ENCODE results near the gene POLR2F. TPM values are rescaled to one million over a fixed set of nuclear protein-coding genes. Genes with fewer than 3 reads are reported as not detected.

The POLR2F gene
- total RNA-seq, 1 experiment from 2014 or later, result 107 TPM

DNA sequence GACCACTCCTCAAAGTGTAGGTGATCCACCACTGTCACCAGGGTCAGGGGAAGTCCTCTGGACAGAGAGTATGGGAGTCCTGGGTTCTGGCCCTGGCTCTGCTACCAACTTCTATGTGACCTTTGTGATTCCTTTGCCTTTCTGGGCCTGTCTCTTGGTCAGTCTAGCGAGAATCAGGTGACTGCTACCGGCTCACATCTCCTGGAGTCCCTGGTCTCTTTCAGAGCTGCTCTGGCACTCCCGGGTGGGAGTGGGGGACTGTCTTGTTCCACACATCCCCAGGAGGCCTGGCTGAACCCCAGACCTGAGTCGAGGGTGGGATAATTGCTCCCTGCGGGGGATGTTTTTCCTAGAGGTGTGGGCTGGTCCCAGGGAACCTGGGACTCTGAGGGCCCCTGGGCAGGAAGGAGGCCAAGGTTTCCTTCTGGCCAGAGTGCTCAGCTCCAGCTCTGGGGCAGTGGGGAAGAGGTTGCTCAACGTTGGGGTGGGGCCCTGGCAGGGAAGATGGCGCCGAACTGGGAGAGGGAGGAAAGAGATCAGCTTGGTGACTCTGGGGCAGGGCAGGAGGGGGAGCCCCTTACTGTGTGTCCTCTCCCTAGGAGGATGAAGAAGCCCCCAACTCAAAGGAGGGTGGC, 28.8 kb downstream of the POLR2F start:
- ChIA-PET CTCF (no interaction called here), RAD21 (ENCODE audit: low non-redundant PET in 1 of 2, low total read pairs in 2 of 2, uncharacterized antibody in 2 of 2, unreplicated experiment in 2 of 2) (no interaction called here), POLR2A (no interaction called here)
- H3K4me3 ChIP-seq (replicated peaks in 1 of 2; ENCODE audit: low read depth in 1 of 2, low read length in 2 of 2), result no peak overlapping the region
- H4K20me1 ChIP-seq (ENCODE audit: insufficient read depth), result no peaks in the 10 kb centered on the region
- H3K27ac ChIP-seq (ENCODE audit: low read depth, low read length), result no peak overlapping the region
- H3K9me2 ChIP-seq (ENCODE audit: insufficient read depth), result no peaks in the 10 kb centered on the region
- no TSS peak for BruUV-seq (replicated peaks)
- no peak for ATAC-seq
- intact Hi-C loops (cut with micrococcal nuclease), result no loop called here
- H3K79me2 ChIP-seq (ENCODE audit: insufficient read depth, low read length), result no peaks in the 10 kb centered on the region
- H3K4me1 ChIP-seq (ENCODE audit: control insufficient read depth in 1 of 2, insufficient read depth in 2 of 2, low read length in 2 of 2), result no peaks in the 10 kb centered on the region
- no peak overlapping the region for H3K4me2 ChIP-seq (ENCODE audit: low read length)
- H3K9me3 ChIP-seq (ENCODE audit: control insufficient read depth in 1 of 2, insufficient read depth in 1 of 2, low read depth in 1 of 2, low read length in 2 of 2), result no peaks in the 10 kb centered on the region
- H3K27me3 ChIP-seq (ENCODE audit: insufficient read depth, low read length), result no peaks in the 10 kb centered on the region
- no peak for TF ChIP-seq SRF (IDR thresholded peaks at IDR 0.05; ENCODE audit: low read depth)
- no peak for TF ChIP-seq ZFX (IDR thresholded peaks at IDR 0.05)
- no peak for TF ChIP-seq RAD21 (IDR thresholded peaks at IDR 0.05; ENCODE audit: low read depth)
- TF ChIP-seq CEBPB (IDR thresholded peaks at IDR 0.05; ENCODE audit: low read depth), result no peak
- no peak for TF ChIP-seq JUND (IDR thresholded peaks at IDR 0.05)
- TF ChIP-seq TCF7L2 (IDR thresholded peaks at IDR 0.05; ENCODE audit: borderline replicate concordance, extremely low read depth, insufficient read depth, insufficient read length), result no peak
- TF ChIP-seq POLR2A (IDR thresholded peaks at IDR 0.05; ENCODE audit: borderline replicate concordance, extremely low read depth, insufficient read depth, insufficient read length), result no peak
- no peak for TF ChIP-seq SIN3A (IDR thresholded peaks at IDR 0.05; ENCODE audit: low read depth)
- TF ChIP-seq, protein P1, sequence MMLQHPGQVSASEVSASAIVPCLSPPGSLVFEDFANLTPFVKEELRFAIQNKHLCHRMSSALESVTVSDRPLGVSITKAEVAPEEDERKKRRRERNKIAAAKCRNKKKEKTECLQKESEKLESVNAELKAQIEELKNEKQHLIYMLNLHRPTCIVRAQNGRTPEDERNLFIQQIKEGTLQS (IDR thresholded peaks at IDR 0.05), result no peak
- no peak for TF ChIP-seq EZH2 (IDR thresholded peaks at IDR 0.05)
- TF ChIP-seq, protein P2, sequence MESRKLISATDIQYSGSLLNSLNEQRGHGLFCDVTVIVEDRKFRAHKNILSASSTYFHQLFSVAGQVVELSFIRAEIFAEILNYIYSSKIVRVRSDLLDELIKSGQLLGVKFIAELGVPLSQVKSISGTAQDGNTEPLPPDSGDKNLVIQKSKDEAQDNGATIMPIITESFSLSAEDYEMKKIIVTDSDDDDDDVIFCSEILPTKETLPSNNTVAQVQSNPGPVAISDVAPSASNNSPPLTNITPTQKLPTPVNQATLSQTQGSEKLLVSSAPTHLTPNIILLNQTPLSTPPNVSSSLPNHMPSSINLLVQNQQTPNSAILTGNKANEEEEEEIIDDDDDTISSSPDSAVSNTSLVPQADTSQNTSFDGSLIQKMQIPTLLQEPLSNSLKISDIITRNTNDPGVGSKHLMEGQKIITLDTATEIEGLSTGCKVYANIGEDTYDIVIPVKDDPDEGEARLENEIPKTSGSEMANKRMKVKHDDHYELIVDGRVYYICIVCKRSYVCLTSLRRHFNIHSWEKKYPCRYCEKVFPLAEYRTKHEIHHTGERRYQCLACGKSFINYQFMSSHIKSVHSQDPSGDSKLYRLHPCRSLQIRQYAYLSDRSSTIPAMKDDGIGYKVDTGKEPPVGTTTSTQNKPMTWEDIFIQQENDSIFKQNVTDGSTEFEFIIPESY (IDR thresholded peaks at IDR 0.05; ENCODE audit: extremely low read depth, insufficient replicate concordance, low read length), result no peak
- no peak for TF ChIP-seq POLR2AphosphoS5 (IDR thresholded peaks at IDR 0.05; ENCODE audit: low read depth, low read length)
- no peak for TF ChIP-seq FOSL1 (IDR thresholded peaks at IDR 0.05; ENCODE audit: low read depth)
- no peak for DNase-seq (ENCODE audit: low read depth, low spot score)
- no peaks in the 10 kb centered on the region for H3K36me3 ChIP-seq (ENCODE audit: control insufficient read depth in 1 of 2, insufficient read depth in 2 of 2, low read length in 2 of 2)
- H3K9ac ChIP-seq (ENCODE audit: low read length), result no peak overlapping the region
- H2AFZ ChIP-seq (ENCODE audit: low read depth, low read length, poor library complexity, severe bottlenecking), result no peak overlapping the region
